ENCODE results near the gene GPC6. TPM values are rescaled to one million over a fixed set of nuclear protein-coding genes. Genes with fewer than 3 reads are reported as not detected.

GPC6 gene
- total and polyA plus RNA-seq, 9 of the 15 experiments (the other 6 are each of a cell fraction or from before 2014, with no cell fraction given): under 0.01 to 0.20 (median 0.01) TPM; not detected in 4

DNA sequence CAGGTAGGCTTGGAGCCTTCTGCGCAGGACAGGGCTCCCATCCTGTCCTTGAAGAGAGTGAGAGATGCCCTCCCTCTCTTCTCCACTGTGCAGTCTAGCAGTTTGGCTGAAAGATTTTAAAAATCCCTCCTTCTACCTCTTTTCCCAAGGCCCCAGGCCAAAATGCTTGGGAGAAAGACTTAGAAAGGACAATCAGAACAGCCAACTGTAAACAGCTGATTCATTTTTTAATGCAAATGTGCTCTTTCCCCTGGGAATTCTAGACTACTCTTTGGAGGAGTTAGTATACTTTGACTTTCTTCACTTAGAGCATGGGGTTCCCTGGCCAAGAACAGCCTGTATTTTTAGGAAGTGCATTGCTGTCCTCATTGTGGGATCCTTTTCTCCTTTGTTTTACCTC, 398.9 kb downstream of the GPC6 start (continued):
- TF ChIP-seq NFE2L1 (tag; IDR thresholded peaks at IDR 0.05; ENCODE audit: borderline replicate concordance, low read depth): no peak
- TF ChIP-seq SMAD1 (IDR thresholded peaks at IDR 0.05; ENCODE audit: low read depth, low read length, partially characterized antibody): no peak
- TF ChIP-seq PHTF2 (CRISPR knock-in tag; IDR thresholded peaks at IDR 0.05): no peak
- TF ChIP-seq ZNF408 (CRISPR knock-in tag; IDR thresholded peaks at IDR 0.05; ENCODE audit: low read depth): no peak
- TF ChIP-seq SMAD2 (IDR thresholded peaks at IDR 0.05; ENCODE audit: low read depth, low read length): no peak
- TF ChIP-seq ZZZ3 (IDR thresholded peaks at IDR 0.05): no peak
- TF ChIP-seq, protein P1, sequence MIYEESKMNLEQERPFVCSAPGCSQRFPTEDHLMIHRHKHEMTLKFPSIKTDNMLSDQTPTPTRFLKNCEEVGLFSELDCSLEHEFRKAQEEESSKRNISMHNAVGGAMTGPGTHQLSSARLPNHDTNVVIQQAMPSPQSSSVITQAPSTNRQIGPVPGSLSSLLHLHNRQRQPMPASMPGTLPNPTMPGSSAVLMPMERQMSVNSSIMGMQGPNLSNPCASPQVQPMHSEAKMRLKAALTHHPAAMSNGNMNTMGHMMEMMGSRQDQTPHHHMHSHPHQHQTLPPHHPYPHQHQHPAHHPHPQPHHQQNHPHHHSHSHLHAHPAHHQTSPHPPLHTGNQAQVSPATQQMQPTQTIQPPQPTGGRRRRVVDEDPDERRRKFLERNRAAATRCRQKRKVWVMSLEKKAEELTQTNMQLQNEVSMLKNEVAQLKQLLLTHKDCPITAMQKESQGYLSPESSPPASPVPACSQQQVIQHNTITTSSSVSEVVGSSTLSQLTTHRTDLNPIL (CRISPR knock-in tag; IDR thresholded peaks at IDR 0.05): no peak
- TF ChIP-seq HMGXB4 (CRISPR knock-in tag; IDR thresholded peaks at IDR 0.05): no peak
- TF ChIP-seq TAL1 (IDR thresholded peaks at IDR 0.05): no peak
